Sigmoid colon (tissue), 4 donors: ENCODE results near the gene SCAPER.

ENCODE experiments used
- CTCF ChIP-seq, 4 experiments: fragments of 450-650 bp in 3 of 4; fragments of 200-600 bp in 1 of 4; IDR thresholded peaks; one replicate each; pipeline ENCODE4 v1.5.1; 2016 to 2019; ENCODE audit warnings: antibody characterized with exemption in 4 of 4, mild to moderate bottlenecking in 3 of 4, moderate library complexity in 2 of 4
- POLR2A ChIP-seq, 2 donors: fragments of 450-650 bp; IDR thresholded peaks; one replicate each; pipeline ENCODE4 v1.6.1; 2016; ENCODE audit warnings: antibody characterized with exemption in 2 of 2, mild to moderate bottlenecking in 2 of 2, moderate library complexity in 2 of 2
- POLR2AphosphoS5 ChIP-seq, 4 donors: sonication (generic); formaldehyde crosslinking; IDR thresholded peaks; one replicate each; pipeline ENCODE4 v1.6.1; 2017; ENCODE audit warnings: antibody characterized with exemption in 4 of 4

DNA sequence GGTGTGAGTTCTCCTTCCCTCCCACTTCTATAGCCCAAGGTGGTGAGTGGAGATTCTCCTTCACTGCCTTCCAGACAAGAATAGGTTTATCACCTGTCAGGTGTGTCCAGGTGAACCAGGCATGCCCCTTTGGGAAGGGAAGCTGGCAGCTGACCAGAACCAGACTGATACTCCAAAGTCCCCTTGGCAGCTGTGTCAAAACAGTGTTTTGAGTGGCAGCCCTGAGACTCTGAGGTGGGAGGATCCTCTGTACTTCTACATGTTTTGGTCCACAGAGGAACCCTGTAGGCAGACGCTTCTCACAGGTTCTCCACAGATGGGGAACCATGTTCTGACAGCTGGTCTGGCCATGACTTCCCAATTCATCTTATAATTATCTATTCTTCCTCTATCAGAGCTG, 538.4 kb downstream of the SCAPER start:
- TF ChIP-seq CTCF (IDR thresholded peaks at IDR 0.05) (no peak), POLR2A (IDR thresholded peaks at IDR 0.05) (no peak), POLR2AphosphoS5 (IDR thresholded peaks at IDR 0.05) (no peak)
